Hepatocyte (in vitro differentiated cells): ENCODE results near the gene PAX4.

Experiments used
- CTCF ChIP-seq: fragments of 200-600 bp; sonication (generic); IDR thresholded peaks from 2 replicates; pipeline ENCODE4 v1.5.1; 2016; ENCODE audit warnings: antibody characterized with exemption, mild to moderate bottlenecking; ENCODE audit not compliant: poor library complexity
- EZH2 ChIP-seq: fragments of 200-600 bp; sonication (generic); IDR thresholded peaks from 2 replicates; pipeline ENCODE4 v1.6.1; 2016; ENCODE audit warnings: antibody characterized with exemption, mild to moderate bottlenecking, borderline replicate concordance
- EZH2phosphoT487 ChIP-seq: fragments of 200-600 bp; sonication (generic); IDR thresholded peaks from one replicate; pipeline ENCODE4 v1.6.1; 2018; ENCODE audit warnings: antibody characterized with exemption, mild to moderate bottlenecking, low read depth, moderate library complexity; ENCODE audit not compliant: unreplicated experiment, severe bottlenecking

- TF ChIP-seq CTCF (no peak), EZH2 (no peak), EZH2phosphoT487 (no peak)
Measured at GRCh38 chr7:127584648-127585043, 33.3 kb downstream of the PAX4 start.
